ENCODE results near the gene ZNF81.
"Not testable (repeated sequence)": the region's sequence is repeated elsewhere in the genome, so short reads cannot be mapped to it uniquely, and the experiment has no call there.

ZNF81 gene

GRCh38 chrX:47846040-47846439, 9.3 kb downstream of the ZNF81 start:
- no peak for DNase-seq

- no peak for DNase-seq
These were observed 13.1 kb downstream of the ZNF81 start for GRCh38 chrX:47849778-47850177.

DNA sequence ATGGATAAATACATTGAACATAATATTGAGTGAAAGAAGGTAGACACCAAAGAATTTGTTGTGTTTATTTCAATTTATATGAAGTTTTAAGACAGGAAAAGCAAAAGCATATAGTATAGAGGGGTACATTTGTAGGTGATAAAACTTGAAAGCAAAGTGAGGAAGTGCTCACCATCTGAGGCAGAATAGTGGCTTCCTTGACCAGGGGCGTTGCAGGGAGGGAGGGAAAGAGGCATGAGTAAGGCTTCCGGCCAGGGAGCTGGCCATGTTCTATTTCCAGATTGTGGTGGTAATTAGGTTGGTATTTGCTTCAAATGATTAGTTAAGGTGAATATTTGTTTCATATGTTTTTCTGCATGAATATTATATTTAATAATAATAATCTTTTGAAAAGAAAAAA, 13.7 kb downstream of the ZNF81 start:
- DNase-seq: not testable (repeated sequence)

DNA sequence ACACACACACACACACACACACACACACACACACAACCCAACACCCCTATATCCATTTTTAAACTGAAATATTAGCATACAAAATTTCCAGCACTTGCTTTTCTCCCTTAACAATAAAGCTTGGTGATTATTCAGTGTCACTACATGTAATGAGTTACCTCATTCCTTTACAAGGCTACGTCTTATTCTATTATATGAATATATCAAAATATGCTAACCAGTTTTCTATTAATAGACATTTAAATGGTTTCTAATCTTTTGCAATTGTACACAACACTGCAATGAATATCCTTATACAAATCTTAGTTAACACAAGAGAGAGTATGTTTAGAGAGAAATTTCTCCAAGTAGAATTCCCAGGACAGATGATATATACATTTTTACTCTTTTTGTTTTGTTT, 14.2 kb downstream of the ZNF81 start:
- no peak for DNase-seq

DNA sequence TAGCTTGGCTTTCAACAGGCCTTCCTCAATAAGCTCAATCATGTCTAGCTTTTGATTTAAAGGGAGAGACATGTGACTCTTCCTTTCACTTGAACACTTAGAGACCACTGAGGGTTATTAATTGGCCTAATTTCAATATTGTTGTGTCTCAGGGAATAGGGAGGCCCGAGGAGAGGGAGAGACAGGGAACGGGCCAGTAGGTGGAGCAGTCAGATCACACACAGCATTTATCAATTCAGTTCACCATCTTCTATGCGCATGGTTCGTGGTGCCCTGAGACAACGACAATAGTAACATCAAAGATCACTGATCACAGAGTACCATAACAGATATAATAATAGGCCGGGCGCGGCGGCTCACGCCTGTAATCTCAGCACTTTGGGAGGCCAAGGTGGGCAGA, 17.8 kb downstream of the ZNF81 start:
- no peak for DNase-seq

DNA sequence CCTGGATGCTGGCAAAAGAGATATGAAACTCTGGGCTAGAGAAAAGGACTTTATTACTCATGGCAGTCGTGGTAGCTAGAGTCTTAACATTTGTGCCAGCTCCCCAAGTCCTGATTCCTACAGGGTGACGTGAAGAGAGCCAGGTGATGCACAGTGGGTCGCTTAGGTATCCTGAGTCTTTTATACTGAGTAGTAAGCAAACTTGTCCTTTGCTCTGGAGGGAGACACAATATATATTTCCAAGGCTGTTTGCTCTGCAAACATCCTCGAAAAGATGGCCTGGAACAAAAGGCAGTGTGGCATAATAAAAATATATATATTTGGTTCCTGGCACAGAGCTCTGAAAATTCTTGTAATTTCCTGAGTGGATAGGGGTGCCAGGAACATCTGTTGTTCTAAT, 23.0 kb downstream of the ZNF81 start:
- no peak for DNase-seq

DNA sequence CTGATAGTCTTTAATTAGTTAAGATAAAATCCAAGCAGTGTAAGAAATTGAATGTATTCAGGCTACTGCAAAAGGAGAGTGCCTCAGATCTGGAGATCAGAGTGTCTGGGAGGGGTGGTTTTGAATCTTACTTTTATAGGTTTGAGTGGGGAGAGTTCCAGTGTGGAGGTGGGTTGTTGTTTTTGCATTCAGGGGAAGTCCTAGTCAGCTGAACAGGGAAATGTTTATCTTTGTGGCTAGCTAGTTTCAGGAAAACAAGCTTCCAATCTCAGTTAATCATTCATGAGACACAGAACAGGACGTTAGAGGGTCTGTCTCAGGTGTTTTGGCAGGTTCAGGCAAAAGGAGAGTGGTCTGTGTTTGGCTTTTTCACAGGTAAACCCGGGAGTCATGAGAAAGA, 26.0 kb downstream of the ZNF81 start:
- no peak for DNase-seq

- no peak for DNase-seq
These were observed 26.5 kb downstream of the ZNF81 start for GRCh38 chrX:47863187-47863586.

GRCh38 chrX:47864300-47864699, 27.6 kb downstream of the ZNF81 start:
- no peak for DNase-seq

- DNase-seq: no peak
These were observed 28.1 kb downstream of the ZNF81 start for GRCh38 chrX:47864785-47865184.

- DNase-seq: no peak
These were observed 36.4 kb downstream of the ZNF81 start for GRCh38 chrX:47873123-47873522.

DNA sequence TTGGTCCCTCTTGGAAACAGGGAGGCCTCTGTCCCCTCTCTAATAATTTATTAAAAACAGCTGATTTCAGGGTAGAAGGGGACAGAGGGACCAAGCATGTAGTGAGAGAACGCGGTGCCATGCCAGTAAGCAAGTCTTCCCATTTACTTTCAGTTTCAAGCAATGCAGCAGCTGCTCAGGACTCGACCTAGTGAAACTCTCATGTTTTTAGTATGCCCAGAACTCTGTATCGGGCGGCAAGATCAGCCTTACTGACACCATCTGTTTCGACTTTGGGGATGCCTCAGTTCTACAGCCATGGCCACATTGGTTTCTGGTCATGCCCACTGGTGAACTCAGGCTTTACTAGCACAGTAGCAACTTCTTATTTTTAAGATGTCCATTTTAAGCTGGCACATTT, 40.6 kb downstream of the ZNF81 start:
- no peak for DNase-seq

GRCh38 chrX:47878198-47878597, 41.5 kb downstream of the ZNF81 start:
- no peak for DNase-seq

DNA sequence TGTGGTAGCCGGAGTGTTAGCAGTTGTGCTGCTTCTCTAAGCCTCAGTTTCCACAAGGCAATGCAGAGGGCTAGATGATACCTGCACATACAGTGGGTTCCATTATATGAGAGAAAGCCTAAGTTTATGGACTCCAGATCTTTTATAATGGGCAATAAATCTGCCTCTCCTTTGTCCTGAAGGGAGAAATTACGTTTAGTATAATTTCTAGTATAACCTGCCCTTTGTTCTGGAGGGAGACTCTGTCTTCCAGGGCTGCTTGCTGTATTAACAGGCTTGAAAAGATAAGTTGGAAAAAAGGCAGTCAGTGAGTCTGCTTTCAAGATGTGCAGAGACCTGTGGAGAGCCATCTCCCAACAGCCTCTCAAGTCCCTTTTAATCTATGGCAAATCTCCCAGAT, 42.8 kb downstream of the ZNF81 start:
- DNase-seq: no peak

GRCh38 chrX:47880927-47881326, 44.2 kb downstream of the ZNF81 start:
- DNase-seq: no peak

DNA sequence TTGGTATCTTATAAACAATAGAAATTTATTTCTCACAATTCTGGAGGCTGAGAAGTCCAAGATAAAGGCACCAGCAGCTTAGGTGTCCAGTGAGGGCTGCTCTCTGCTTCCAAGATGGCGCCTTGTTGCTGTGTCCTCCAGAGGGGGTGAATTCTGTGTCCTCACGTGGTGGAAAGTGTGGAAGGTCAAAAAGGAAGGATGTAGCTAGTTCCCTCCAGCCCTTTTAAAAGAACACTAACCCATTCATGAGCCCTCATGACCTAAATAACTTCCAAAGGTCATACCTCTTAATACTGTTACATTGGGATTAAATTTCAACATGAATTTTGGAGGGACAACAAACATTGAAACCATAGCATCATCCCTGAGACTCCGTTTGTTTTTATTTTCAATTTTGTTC, 48.8 kb downstream of the ZNF81 start:
- DNase-seq: no peak

GRCh38 chrX:47898024-47898423, 61.3 kb downstream of the ZNF81 start:
- no peak for DNase-seq

- DNase-seq: no peak
These were observed 64.1 kb downstream of the ZNF81 start for GRCh38 chrX:47900833-47901232.

DNA sequence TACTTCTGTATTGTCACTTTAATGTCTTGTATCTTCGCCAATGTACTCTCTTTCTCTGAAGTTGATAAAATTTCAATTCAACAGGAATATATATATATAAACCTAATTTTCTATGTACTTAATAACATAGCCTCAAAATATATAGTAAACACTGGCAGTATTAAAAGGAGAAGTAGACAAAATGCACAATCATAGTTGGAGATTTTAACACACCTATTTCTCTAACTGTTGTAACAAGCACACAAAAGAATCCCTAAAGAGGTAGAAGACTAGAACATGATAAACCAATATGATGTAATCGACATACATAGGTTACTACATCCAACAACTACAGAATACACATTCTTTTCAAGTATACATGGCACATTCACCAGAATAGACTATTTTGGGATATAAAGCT, 65.5 kb downstream of the ZNF81 start:
- DNase-seq: no peak

DNA sequence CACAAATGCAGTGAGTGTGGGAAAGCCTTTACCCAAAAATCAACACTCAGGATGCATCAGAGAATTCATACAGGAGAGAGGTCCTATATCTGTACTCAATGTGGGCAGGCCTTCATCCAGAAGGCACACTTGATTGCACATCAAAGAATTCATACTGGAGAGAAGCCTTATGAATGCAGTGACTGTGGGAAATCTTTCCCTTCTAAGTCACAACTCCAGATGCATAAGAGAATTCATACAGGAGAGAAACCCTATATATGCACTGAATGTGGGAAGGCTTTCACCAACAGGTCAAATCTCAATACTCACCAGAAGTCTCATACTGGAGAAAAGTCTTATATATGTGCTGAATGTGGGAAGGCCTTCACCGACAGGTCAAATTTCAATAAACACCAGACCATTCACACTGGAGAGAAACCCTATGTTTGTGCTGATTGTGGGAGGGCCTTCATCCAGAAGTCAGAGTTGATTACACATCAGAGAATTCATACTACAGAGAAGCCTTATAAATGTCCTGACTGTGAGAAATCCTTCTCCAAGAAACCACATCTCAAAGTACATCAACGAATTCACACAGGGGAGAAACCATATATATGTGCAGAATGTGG, 79.3 kb downstream of the ZNF81 start:
- no peak for DNase-seq

GRCh38 chrX:47918274-47918673, 81.6 kb downstream of the ZNF81 start:
- no peak for DNase-seq

GRCh38 chrX:47927212-47927611, 90.5 kb downstream of the ZNF81 start:
- DNase-seq: no peak

DNA sequence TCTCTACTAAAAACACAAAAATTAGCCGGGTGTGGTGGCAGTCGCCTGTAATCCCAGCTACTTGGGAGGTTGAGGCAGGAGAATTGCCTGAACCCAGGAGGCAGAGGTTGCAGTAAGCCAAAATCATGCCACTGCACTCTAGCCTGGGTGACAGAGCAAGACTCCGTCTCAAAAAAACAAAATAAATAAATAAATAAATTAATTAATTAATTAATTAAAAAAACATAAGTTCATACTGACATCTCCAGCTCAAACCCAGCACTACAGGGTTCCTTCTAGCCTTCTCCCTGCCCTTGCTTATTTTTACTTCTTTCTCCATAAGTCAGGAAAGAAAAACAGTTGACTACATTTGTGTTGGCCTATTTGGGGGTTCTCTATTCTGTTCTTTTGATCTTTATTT, 95.3 kb downstream of the ZNF81 start:
- not testable (repeated sequence) for DNase-seq

- DNase-seq: no peak
These were observed 97.2 kb downstream of the ZNF81 start for GRCh38 chrX:47933946-47934345.

DNA sequence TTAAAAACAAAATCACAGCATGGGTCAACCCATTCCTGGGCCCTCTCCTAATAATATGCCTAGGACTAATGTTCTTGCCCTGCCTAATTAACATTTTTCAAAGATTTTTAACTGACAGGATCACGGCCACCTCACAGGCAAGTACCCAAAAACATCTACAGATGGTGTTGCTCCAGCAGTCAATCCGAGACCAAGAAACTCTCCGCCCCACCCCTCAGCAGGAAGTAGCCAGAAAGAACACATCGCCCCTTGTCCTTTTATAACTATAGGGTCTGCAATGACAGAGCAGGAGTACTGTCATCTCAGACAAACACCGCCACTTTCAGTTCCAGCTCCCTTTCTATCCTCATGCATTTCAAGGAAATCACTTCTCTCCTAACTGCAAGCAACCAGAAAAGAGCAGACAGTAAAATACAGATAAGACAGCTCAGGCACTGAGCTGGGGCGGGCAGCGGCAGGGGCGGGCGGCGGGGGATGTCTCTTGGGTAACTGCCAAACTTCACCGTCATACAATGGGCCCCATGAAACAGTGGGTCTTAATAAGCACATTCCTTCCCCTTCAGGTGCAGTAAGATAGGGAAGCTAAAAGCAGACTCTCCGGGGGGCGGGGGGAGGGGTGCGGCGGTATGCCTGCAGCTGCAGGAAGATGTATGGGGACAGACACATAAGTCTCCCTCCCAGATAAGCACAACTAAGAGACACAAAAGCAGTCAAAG, 99.7 kb downstream of the ZNF81 start:
- DNase-seq: no peak
